SK-N-SH (cell line): ENCODE results near the gene ASAP2.

Experiments
- CHD2 ChIP-seq: fragments of 150-350 bp; IDR thresholded peaks from 2 replicates; pipeline ENCODE4 v1.6.1; 2018; ENCODE audit warnings: low read length; ENCODE audit not compliant: partially characterized antibody
- ELF1 ChIP-seq: IDR thresholded peaks from 2 replicates; pipeline ENCODE4 v1.4.0; 2012
- EP300 ChIP-seq, 2 experiments: IDR thresholded peaks; 2 replicates each; pipeline versions ENCODE4 v1.4.0 to v1.6.1; 2012; ENCODE audit warnings: borderline replicate concordance in 1 of 2, low read depth in 1 of 2, low read length in 1 of 2
- EZH2phosphoT487 ChIP-seq: fragments of 200-600 bp; sonication (generic); IDR thresholded peaks from 2 replicates; pipeline ENCODE4 v1.6.1; 2017; ENCODE audit warnings: low read depth, mixed run types, mild to moderate bottlenecking, antibody characterized with exemption, moderate library complexity, borderline replicate concordance
- JUND ChIP-seq: IDR thresholded peaks from 2 replicates; pipeline ENCODE4 v1.4.0; 2012
- NFIC ChIP-seq: IDR thresholded peaks from 2 replicates; pipeline ENCODE4 v1.4.0; 2012; ENCODE audit warnings: borderline replicate concordance
- POLR2AphosphoS5 ChIP-seq: IDR thresholded peaks from 2 replicates; pipeline ENCODE4 v1.6.1; 2012; ENCODE audit warnings: low read depth, low read length
- RAD21 ChIP-seq: IDR thresholded peaks from 2 replicates; pipeline ENCODE4 v1.6.1; 2012; ENCODE audit warnings: mild to moderate bottlenecking, low read length
- RFX5 ChIP-seq: IDR thresholded peaks from 2 replicates; pipeline ENCODE4 v1.6.1; 2012; ENCODE audit warnings: mild to moderate bottlenecking, improper control_type of control experiment, low read length
- SMC3 ChIP-seq: IDR thresholded peaks from 2 replicates; pipeline ENCODE4 v1.6.1; 2012; ENCODE audit warnings: low read depth, low read length, improper control_type of control experiment
- TAF1 ChIP-seq: IDR thresholded peaks from 2 replicates; pipeline ENCODE4 v1.6.1; 2012; ENCODE audit warnings: low read depth, mild to moderate bottlenecking, low read length, moderate library complexity, borderline replicate concordance
- USF2 ChIP-seq: fragments of 150-350 bp; IDR thresholded peaks from 2 replicates; pipeline ENCODE4 v1.6.1; 2017; ENCODE audit warnings: antibody characterized with exemption, low read length, low read depth, borderline replicate concordance
- TF ChIP-seq, protein P1 (sequence below): fragments of 200-600 bp; sonication (generic); IDR thresholded peaks from 2 replicates; pipeline ENCODE4 v1.6.1; 2017; ENCODE audit warnings: antibody characterized with exemption, mild to moderate bottlenecking, moderate library complexity
- TF ChIP-seq, protein P2 (sequence below): IDR thresholded peaks from 2 replicates; pipeline ENCODE4 v1.4.0; 2012; ENCODE audit warnings: low read depth, borderline replicate concordance

- TF ChIP-seq RAD21 (no peak), ELF1 (no peak), EZH2phosphoT487 (no peak), TAF1 (no peak), POLR2AphosphoS5 (no peak), USF2 (no peak), NFIC (no peak), RFX5 (no peak), JUND (no peak), EP300 (IDR thresholded peaks at IDR 0.05; ENCODE audit: borderline replicate concordance in 1 of 2, low read depth in 1 of 2, low read length in 1 of 2) (no peak), SMC3 (no peak), CHD2 (no peak)
- TF ChIP-seq, protein P1, sequence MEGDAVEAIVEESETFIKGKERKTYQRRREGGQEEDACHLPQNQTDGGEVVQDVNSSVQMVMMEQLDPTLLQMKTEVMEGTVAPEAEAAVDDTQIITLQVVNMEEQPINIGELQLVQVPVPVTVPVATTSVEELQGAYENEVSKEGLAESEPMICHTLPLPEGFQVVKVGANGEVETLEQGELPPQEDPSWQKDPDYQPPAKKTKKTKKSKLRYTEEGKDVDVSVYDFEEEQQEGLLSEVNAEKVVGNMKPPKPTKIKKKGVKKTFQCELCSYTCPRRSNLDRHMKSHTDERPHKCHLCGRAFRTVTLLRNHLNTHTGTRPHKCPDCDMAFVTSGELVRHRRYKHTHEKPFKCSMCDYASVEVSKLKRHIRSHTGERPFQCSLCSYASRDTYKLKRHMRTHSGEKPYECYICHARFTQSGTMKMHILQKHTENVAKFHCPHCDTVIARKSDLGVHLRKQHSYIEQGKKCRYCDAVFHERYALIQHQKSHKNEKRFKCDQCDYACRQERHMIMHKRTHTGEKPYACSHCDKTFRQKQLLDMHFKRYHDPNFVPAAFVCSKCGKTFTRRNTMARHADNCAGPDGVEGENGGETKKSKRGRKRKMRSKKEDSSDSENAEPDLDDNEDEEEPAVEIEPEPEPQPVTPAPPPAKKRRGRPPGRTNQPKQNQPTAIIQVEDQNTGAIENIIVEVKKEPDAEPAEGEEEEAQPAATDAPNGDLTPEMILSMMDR = no peak
- TF ChIP-seq, protein P2, sequence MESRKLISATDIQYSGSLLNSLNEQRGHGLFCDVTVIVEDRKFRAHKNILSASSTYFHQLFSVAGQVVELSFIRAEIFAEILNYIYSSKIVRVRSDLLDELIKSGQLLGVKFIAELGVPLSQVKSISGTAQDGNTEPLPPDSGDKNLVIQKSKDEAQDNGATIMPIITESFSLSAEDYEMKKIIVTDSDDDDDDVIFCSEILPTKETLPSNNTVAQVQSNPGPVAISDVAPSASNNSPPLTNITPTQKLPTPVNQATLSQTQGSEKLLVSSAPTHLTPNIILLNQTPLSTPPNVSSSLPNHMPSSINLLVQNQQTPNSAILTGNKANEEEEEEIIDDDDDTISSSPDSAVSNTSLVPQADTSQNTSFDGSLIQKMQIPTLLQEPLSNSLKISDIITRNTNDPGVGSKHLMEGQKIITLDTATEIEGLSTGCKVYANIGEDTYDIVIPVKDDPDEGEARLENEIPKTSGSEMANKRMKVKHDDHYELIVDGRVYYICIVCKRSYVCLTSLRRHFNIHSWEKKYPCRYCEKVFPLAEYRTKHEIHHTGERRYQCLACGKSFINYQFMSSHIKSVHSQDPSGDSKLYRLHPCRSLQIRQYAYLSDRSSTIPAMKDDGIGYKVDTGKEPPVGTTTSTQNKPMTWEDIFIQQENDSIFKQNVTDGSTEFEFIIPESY = no peak
Measured at GRCh38 chr2:9284521-9285297, 78.1 kb downstream of the ASAP2 start.
